ENCODE results near the gene AP1S3. TPM values are rescaled to one million over a fixed set of nuclear protein-coding genes. Genes with fewer than 3 reads are reported as not detected.

AP1S3 gene
- total RNA-seq, 2 donors from 2014 or later, result 5.6 to 6.9 TPM

DNA sequence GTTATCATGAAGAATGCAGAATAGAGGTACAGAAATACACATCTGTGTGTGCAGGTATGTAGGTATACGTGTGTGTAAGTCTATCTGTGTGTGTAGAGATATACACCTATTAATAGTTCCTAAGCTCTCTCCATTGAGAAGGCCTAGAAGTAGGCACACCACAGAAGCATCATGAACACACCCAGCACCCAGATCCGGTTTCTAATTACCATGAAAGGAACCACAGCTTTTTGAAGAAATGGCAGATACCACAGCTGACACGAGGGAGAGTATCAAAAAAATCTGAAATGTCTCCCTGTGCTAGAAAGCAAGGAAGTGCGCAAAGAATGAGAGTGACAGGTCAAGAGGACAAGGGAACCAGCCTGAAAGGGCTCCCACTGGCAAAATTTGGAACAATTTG lies 27.7 kb upstream of the AP1S3 start:
- no peak overlapping the region for H3K4me3 ChIP-seq (ENCODE audit: low read length)
- WGBS, 2 experiments (ENCODE audit: insufficient coverage in 1 of 2, insufficient read length in 1 of 2), result 84 to 88% methylated on average over 3 of the region's 4 CpGs
- H3K4me3 Mint-ChIP-seq, result no peak overlapping the region
- DNase-seq, result no peak
- TF ChIP-seq, protein P1, sequence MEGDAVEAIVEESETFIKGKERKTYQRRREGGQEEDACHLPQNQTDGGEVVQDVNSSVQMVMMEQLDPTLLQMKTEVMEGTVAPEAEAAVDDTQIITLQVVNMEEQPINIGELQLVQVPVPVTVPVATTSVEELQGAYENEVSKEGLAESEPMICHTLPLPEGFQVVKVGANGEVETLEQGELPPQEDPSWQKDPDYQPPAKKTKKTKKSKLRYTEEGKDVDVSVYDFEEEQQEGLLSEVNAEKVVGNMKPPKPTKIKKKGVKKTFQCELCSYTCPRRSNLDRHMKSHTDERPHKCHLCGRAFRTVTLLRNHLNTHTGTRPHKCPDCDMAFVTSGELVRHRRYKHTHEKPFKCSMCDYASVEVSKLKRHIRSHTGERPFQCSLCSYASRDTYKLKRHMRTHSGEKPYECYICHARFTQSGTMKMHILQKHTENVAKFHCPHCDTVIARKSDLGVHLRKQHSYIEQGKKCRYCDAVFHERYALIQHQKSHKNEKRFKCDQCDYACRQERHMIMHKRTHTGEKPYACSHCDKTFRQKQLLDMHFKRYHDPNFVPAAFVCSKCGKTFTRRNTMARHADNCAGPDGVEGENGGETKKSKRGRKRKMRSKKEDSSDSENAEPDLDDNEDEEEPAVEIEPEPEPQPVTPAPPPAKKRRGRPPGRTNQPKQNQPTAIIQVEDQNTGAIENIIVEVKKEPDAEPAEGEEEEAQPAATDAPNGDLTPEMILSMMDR (conservative IDR thresholded peaks at IDR 0.05), result no peak
- H3K27me3 Mint-ChIP-seq (ENCODE audit: insufficient read depth), result no peaks in the 10 kb centered on the region
- H3K9me3 Mint-ChIP-seq, result no peaks in the 10 kb centered on the region
- H3K27ac Mint-ChIP-seq, result no peak overlapping the region
- H3K4me1 Mint-ChIP-seq, result peaks cover 10% of the 10 kb centered on the region
- no peak overlapping the region for H3K9ac ChIP-seq (ENCODE audit: extremely low read depth, low read length, poor library complexity, severe bottlenecking)
- no peaks in the 10 kb centered on the region for H3K36me3 ChIP-seq (ENCODE audit: control insufficient read depth, insufficient read depth, low read length)
- H3K4me1 ChIP-seq (ENCODE audit: control insufficient read depth, insufficient read depth, low read length), result peaks cover 5% of the 10 kb centered on the region
- H3K9me3 ChIP-seq (ENCODE audit: control insufficient read depth, low read length), result no peaks in the 10 kb centered on the region
- no peak overlapping the region for H3K27ac ChIP-seq (ENCODE audit: low read depth, low read length)
- no peaks in the 10 kb centered on the region for H3K27me3 ChIP-seq (ENCODE audit: control insufficient read depth, insufficient read depth, low read length, poor library complexity, severe bottlenecking)
- H3K36me3 Mint-ChIP-seq (ENCODE audit: low read depth), result peaks cover 12% of the 10 kb centered on the region

DNA sequence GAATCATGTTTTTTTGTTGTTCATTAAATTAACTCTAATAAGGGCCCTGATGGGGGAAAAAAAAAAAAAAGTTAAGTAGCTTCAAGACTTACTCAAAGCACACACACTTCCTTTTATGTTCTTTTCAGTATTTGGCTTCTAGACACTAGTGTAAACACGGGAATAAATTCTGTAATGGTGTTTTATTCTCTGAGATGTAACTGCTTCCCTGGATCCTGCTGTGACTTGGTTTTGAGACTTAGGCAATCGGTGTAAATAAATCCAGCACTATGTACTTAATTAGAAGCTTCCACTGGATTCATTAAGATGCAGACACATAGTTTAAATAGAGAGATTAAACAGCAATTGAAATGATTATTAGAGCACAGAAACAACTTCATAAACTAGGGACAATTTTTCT lies 26.1 kb upstream of the AP1S3 start:
- Mint-ChIP-seq H3K4me1 (peaks cover 10% of the 10 kb centered on the region), H3K4me3 (no peak overlapping the region), H3K36me3 (ENCODE audit: low read depth) (peaks cover 7% of the 10 kb centered on the region), H3K9me3 (no peaks in the 10 kb centered on the region), H3K27me3 (ENCODE audit: insufficient read depth) (no peaks in the 10 kb centered on the region), H3K27ac (no peak overlapping the region)
- H3K27me3 ChIP-seq (ENCODE audit: control insufficient read depth, insufficient read depth, low read length, poor library complexity, severe bottlenecking), result no peaks in the 10 kb centered on the region
- H3K9ac ChIP-seq (ENCODE audit: extremely low read depth, low read length, poor library complexity, severe bottlenecking), result no peak overlapping the region
- H3K4me1 ChIP-seq (ENCODE audit: control insufficient read depth, insufficient read depth, low read length), result peaks cover 5% of the 10 kb centered on the region
- WGBS, 2 experiments (ENCODE audit: insufficient coverage in 1 of 2, insufficient read length in 1 of 2), result 94% methylated on average over 2 of the region's 2 CpGs; no CpG with 5 or more reads in 1 of the 2 experiments
- H3K27ac ChIP-seq (ENCODE audit: low read depth, low read length), result no peak overlapping the region
- no peaks in the 10 kb centered on the region for H3K36me3 ChIP-seq (ENCODE audit: control insufficient read depth, insufficient read depth, low read length)
- no peak for DNase-seq
- no peaks in the 10 kb centered on the region for H3K9me3 ChIP-seq (ENCODE audit: control insufficient read depth, low read length)
- H3K4me3 ChIP-seq (ENCODE audit: low read length), result no peak overlapping the region
- TF ChIP-seq, protein P1 (conservative IDR thresholded peaks at IDR 0.05), result no peak

DNA sequence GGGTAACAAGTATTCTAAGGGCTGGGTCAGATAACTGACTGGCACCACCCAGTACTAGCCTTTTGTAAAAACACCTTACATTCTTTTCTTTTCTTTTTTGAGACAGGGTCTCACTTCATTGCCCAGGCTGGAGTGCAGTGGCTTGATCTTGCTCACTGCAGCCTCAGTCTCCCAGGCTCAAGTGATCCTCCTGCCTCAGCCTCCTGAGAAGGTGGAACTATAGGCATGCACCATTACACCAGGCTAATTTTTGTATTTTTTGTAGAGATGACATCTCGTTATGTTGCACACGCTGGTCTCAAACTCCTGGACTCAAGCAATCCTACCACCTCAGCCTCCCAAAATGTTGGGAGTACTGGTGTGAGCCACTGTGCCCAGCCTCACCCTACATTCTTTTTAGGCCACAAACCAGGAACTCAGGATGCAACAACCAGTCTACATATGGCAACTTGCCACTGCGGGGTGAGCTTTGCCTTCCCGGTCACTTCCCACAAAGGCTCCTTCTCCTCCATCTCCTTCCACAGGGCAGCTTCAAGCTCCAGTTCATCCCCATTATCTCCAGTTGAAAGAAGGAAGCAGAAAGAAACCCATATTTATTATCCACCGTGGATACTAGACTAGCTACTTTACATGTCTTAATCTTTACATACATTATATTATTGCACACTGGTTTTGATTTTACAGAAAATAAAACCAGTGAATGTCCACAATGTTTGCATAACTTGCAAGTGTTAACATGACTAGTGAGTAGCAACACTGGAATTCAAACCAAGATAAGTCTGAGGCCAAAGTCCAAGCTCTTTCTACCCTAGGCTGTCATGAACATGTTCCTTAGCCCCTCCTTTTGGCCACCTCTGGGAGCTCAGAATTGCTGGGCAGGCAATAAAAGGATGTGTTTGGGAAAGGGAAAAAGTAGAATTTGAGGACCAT lies 23.7 kb upstream of the AP1S3 start:
- Histone ChIP-seq H3K9me3 (ENCODE audit: control insufficient read depth, low read length) (no peaks in the 10 kb centered on the region), H3K27me3 (ENCODE audit: control insufficient read depth, insufficient read depth, low read length, poor library complexity, severe bottlenecking) (no peaks in the 10 kb centered on the region), H3K4me3 (ENCODE audit: low read length) (no peak overlapping the region), H3K27ac (ENCODE audit: low read depth, low read length) (no peak overlapping the region), H3K4me1 (ENCODE audit: control insufficient read depth, insufficient read depth, low read length) (peaks cover 11% of the 10 kb centered on the region), H3K9ac (ENCODE audit: extremely low read depth, low read length, poor library complexity, severe bottlenecking) (no peak overlapping the region), H3K36me3 (ENCODE audit: control insufficient read depth, insufficient read depth, low read length) (no peaks in the 10 kb centered on the region)
- no peak for DNase-seq
- TF ChIP-seq, protein P1 (conservative IDR thresholded peaks at IDR 0.05), result peak; percentile 40
- H3K27me3 Mint-ChIP-seq (ENCODE audit: insufficient read depth), result no peaks in the 10 kb centered on the region
- 71 to 73% methylated on average over 5 of the region's 5 CpGs for WGBS, 2 experiments (ENCODE audit: insufficient coverage in 1 of 2, insufficient read length in 1 of 2)
- peak overlapping the region; percentile 34 for H3K27ac Mint-ChIP-seq
- no peak overlapping the region for H3K4me3 Mint-ChIP-seq
- H3K4me1 Mint-ChIP-seq, result peaks cover 10% of the 10 kb centered on the region
- H3K36me3 Mint-ChIP-seq (ENCODE audit: low read depth), result peaks cover 3% of the 10 kb centered on the region
- no peaks in the 10 kb centered on the region for H3K9me3 Mint-ChIP-seq

All from endodermal cell (in vitro differentiated cells).